H1 (cell line): ENCODE data around the gene EML5. TPM values are rescaled to one million over a fixed set of nuclear protein-coding genes. Genes with fewer than 3 reads are reported as not detected.

Experiments
- CTCF ChIA-PET: fragments of 300-600 bp; sonication (Branson Sonifier 250); formaldehyde crosslinking; loops from one replicate; lab custom pipeline; 2021; ENCODE audit not compliant: partially characterized antibody; lab: Charles Lee
- POLR2A ChIA-PET: fragments of 300-600 bp; sonication (Branson Sonifier 250); formaldehyde crosslinking; loops from one replicate; lab custom pipeline; 2021; ENCODE audit warnings: inconsistent platforms; ENCODE audit not compliant: partially characterized antibody; lab: Charles Lee
- DNase-seq, 2 experiments: peaks; one replicate each; pipeline versions ENCODE4 v3.0.0 to v3.0.0-alpha.2; 2010 to 2022; ENCODE audit warnings: low spot score in 2 of 2, low read depth in 1 of 2, mixed read lengths in 1 of 2
- FAIRE-seq: peaks from 2 replicates; lab custom pipeline; 2011; peaks lifted over from hg19 to GRCh38; lab: Jason Lieb, UNC
- H2AFZ ChIP-seq: 2 replicates; pipeline ENCODE4 v1.8.1; 2012; ENCODE audit warnings: low read length, inconsistent platforms
- H2AK5ac ChIP-seq: 2 replicates; pipeline ENCODE4 v1.6.1; 2013; ENCODE audit warnings: low read depth, low read length
- H2BK120ac ChIP-seq: replicated peaks from 2 replicates; pipeline ENCODE3; 2013; ENCODE audit warnings: low read depth, low read length, inconsistent platforms
- H2BK12ac ChIP-seq: 2 replicates; pipeline ENCODE4 v1.6.1; 2013; ENCODE audit warnings: low read depth, low read length
- H2BK15ac ChIP-seq: 2 replicates; pipeline ENCODE4 v1.6.1; 2013; ENCODE audit warnings: low read length
- H2BK20ac ChIP-seq: 2 replicates; pipeline ENCODE4 v1.6.1; 2013; ENCODE audit warnings: low read length
- H2BK5ac ChIP-seq: 2 replicates; pipeline ENCODE4 v1.6.1; 2013; ENCODE audit warnings: low read depth, low read length
- H3K14ac ChIP-seq: 2 replicates; pipeline ENCODE4 v1.6.1; 2013; ENCODE audit warnings: inconsistent platforms; ENCODE audit not compliant: insufficient read length
- H3K18ac ChIP-seq: 2 replicates; pipeline ENCODE4 v1.6.1; 2013; ENCODE audit warnings: low read length; ENCODE audit errors: extremely low read depth
- H3K23ac ChIP-seq: 2 replicates; pipeline ENCODE4 v1.6.1; 2013; ENCODE audit warnings: inconsistent platforms; ENCODE audit not compliant: insufficient read length
- H3K23me2 ChIP-seq: 2 replicates; pipeline ENCODE4 v1.6.1; 2013; ENCODE audit warnings: low read depth, low read length
- H3K27ac ChIP-seq: 2 replicates; pipeline ENCODE4 v1.6.1; 2011; ENCODE audit warnings: low read depth, low read length, inconsistent platforms
- H3K27me3 ChIP-seq, 4 experiments: replicated peaks in 1 of 4; 1 replicate in 1 of 4; 2 replicates in 3 of 4; pipeline versions ENCODE4 v1.6.1 to v1.8.1; 2011 to 2013; ENCODE audit warnings: low read length in 3 of 4, mild to moderate bottlenecking in 3 of 4, inconsistent platforms in 2 of 4, mixed read lengths in 2 of 4, moderate library complexity in 1 of 4; ENCODE audit not compliant: control insufficient read depth in 3 of 4, insufficient read depth in 3 of 4; ENCODE audit errors: extremely low read depth in 1 of 4
- H3K36me3 ChIP-seq, 4 experiments: 2 replicates each; pipeline versions ENCODE4 v1.6.1 to v1.8.1; 2011 to 2013; ENCODE audit warnings: mild to moderate bottlenecking in 4 of 4, low read length in 3 of 4, moderate library complexity in 2 of 4, control low read depth in 1 of 4, inconsistent platforms in 1 of 4; ENCODE audit not compliant: insufficient read depth in 4 of 4, control insufficient read depth in 2 of 4
- H3K4ac ChIP-seq: replicated peaks from 2 replicates; pipeline ENCODE3; 2013; ENCODE audit warnings: low read length, low read depth, mixed read lengths, inconsistent platforms; ENCODE audit not compliant: insufficient read length
- H3K4me1 ChIP-seq, 4 experiments: replicated peaks in 1 of 4; 1 replicate in 1 of 4; 2 replicates in 3 of 4; pipeline versions ENCODE4 v1.6.1 to v1.8.1; 2011 to 2013; ENCODE audit warnings: low read length in 3 of 4, inconsistent platforms in 2 of 4, mixed read lengths in 1 of 4; ENCODE audit not compliant: insufficient read depth in 4 of 4, control insufficient read depth in 3 of 4
- H3K4me2 ChIP-seq, 2 experiments: 2 replicates each; pipeline versions ENCODE4 v1.6.1 to v1.8.1; 2011 to 2013; ENCODE audit warnings: low read depth in 2 of 2, low read length in 2 of 2, control low read depth in 1 of 2, inconsistent platforms in 1 of 2, mild to moderate bottlenecking in 1 of 2; ENCODE audit not compliant: insufficient read depth in 1 of 2
- H3K4me3 ChIP-seq, 4 experiments: fragments of 200-600, 300-600 bp in 1 of 4; sonication (generic), shearing (Covaris generic), sonication (Bioruptor Twin) in 1 of 4; 2 replicates each; pipeline versions ENCODE4 v1.5.1 to v1.8.1; 2011 to 2016; ENCODE audit warnings: low read length in 4 of 4, low read depth in 3 of 4, control low read depth in 2 of 4, inconsistent platforms in 2 of 4, mild to moderate bottlenecking in 2 of 4, mixed read lengths in 1 of 4, moderate library complexity in 1 of 4; ENCODE audit not compliant: insufficient read depth in 2 of 4; ENCODE audit errors: extremely low read depth in 1 of 4
- H3K56ac ChIP-seq: replicated peaks from 2 replicates; pipeline ENCODE3; 2013; ENCODE audit warnings: low read depth, mild to moderate bottlenecking, mixed read lengths, low read length, inconsistent platforms; ENCODE audit not compliant: insufficient read length
- H3K79me1 ChIP-seq: 2 replicates; pipeline ENCODE4 v1.6.1; 2013; ENCODE audit warnings: low read depth, low read length, control low read depth
- H3K79me2 ChIP-seq, 2 experiments: 2 replicates each; pipeline versions ENCODE4 v1.6.1 to v1.8.1; 2012 to 2013; ENCODE audit warnings: low read length in 2 of 2, mild to moderate bottlenecking in 2 of 2, inconsistent platforms in 1 of 2; ENCODE audit not compliant: insufficient read depth in 2 of 2, control insufficient read depth in 1 of 2
- H3K9ac ChIP-seq, 4 experiments: replicated peaks in 1 of 4; 1 replicate in 1 of 4; 2 replicates in 3 of 4; pipeline versions ENCODE4 v1.6.1 to v1.8.1; 2011 to 2013; ENCODE audit warnings: low read depth in 3 of 4, low read length in 3 of 4, control low read depth in 2 of 4, mild to moderate bottlenecking in 2 of 4, moderate library complexity in 2 of 4, inconsistent platforms in 1 of 4; ENCODE audit errors: extremely low read depth in 1 of 4
- H3K9me3 ChIP-seq, 2 experiments: 2 replicates each; pipeline versions ENCODE4 v1.6.1 to v1.8.1; 2012 to 2013; ENCODE audit warnings: mild to moderate bottlenecking in 2 of 2, moderate library complexity in 2 of 2, control low read depth in 1 of 2, inconsistent platforms in 1 of 2, low read depth in 1 of 2, low read length in 1 of 2, mixed read lengths in 1 of 2; ENCODE audit not compliant: insufficient read depth in 2 of 2
- H4K20me1 ChIP-seq, 2 experiments: replicated peaks in 1 of 2; 2 replicates each; pipeline versions ENCODE3 to v1.8.1; 2011 to 2013; ENCODE audit warnings: inconsistent platforms in 2 of 2, low read length in 2 of 2, mild to moderate bottlenecking in 1 of 2; ENCODE audit not compliant: insufficient read depth in 2 of 2, control insufficient read depth in 1 of 2
- H4K5ac ChIP-seq: 2 replicates; pipeline ENCODE4 v1.6.1; 2013; ENCODE audit warnings: low read length, low read depth, mixed read lengths, inconsistent platforms; ENCODE audit not compliant: insufficient read length
- H4K8ac ChIP-seq: 2 replicates; pipeline ENCODE4 v1.8.0; 2013; ENCODE audit warnings: mild to moderate bottlenecking, moderate library complexity, low read length, inconsistent platforms; ENCODE audit not compliant: insufficient read depth; ENCODE audit errors: extremely low read depth
- H4K91ac ChIP-seq: replicated peaks from 2 replicates; pipeline ENCODE3; 2013; ENCODE audit warnings: low read length, mixed read lengths, inconsistent platforms; ENCODE audit not compliant: insufficient read length
- ASH2L ChIP-seq: fragments of 200-600, 300-600 bp; sonication (generic); IDR thresholded peaks from one replicate; pipeline ENCODE4 v1.7.1; 2017; ENCODE audit warnings: low read length
- BACH1 ChIP-seq: IDR thresholded peaks from 2 replicates; pipeline ENCODE4 v1.6.1; 2012; ENCODE audit warnings: low read length, improper control_type of control experiment
- GABPA ChIP-seq: IDR thresholded peaks from 2 replicates; pipeline ENCODE4 v1.6.1; 2011; ENCODE audit warnings: mild to moderate bottlenecking, low read length, moderate library complexity, borderline replicate concordance; ENCODE audit not compliant: insufficient read depth
- KDM1A ChIP-seq: fragments of 200-600, 300-600 bp; sonication (generic); IDR thresholded peaks from 2 replicates; pipeline ENCODE4 v1.7.1; 2016; ENCODE audit warnings: mild to moderate bottlenecking, low read length, borderline replicate concordance
- RBBP5 ChIP-seq: IDR thresholded peaks from 2 replicates; pipeline ENCODE4 v1.7.1; 2012; ENCODE audit warnings: low read depth, mild to moderate bottlenecking, inconsistent platforms, low read length, moderate library complexity, borderline replicate concordance
- RNF2 ChIP-seq: fragments of 200-900, 300-1000 bp; sonication (generic); IDR thresholded peaks from 2 replicates; pipeline ENCODE4 v1.7.1; 2016; ENCODE audit warnings: borderline replicate concordance, low read depth, mild to moderate bottlenecking, antibody characterized with exemption, low read length; ENCODE audit not compliant: poor library complexity, severe bottlenecking; ENCODE audit errors: missing control alignments
- SAP30 ChIP-seq: fragments of 300-600 bp; sonication (generic); IDR thresholded peaks from 2 replicates; pipeline ENCODE4 v1.7.1; 2012; ENCODE audit warnings: low read length, moderate library complexity, mild to moderate bottlenecking, inconsistent platforms; ENCODE audit not compliant: insufficient read depth, insufficient replicate concordance
- SP2 ChIP-seq: IDR thresholded peaks from 2 replicates; pipeline ENCODE4 v1.6.1; 2012; ENCODE audit warnings: mild to moderate bottlenecking, low read length, inconsistent platforms
- SUZ12 ChIP-seq: fragments of 200-600 bp; sonication (generic); IDR thresholded peaks from 2 replicates; pipeline ENCODE4 v1.6.1; 2012; ENCODE audit warnings: mild to moderate bottlenecking, inconsistent platforms, low read length, moderate library complexity, mixed read lengths
- TAF7 ChIP-seq: optimal IDR thresholded peaks from 2 replicates; pipeline ENCODE3; 2011; ENCODE audit warnings: low read depth, mild to moderate bottlenecking, inconsistent platforms, low read length, moderate library complexity, borderline replicate concordance
- TCF12 ChIP-seq: IDR thresholded peaks from 2 replicates; pipeline ENCODE4 v1.6.1; 2011; ENCODE audit warnings: low read depth, mild to moderate bottlenecking, low read length
- whole genome bisulfite sequencing, 2 experiments: shearing (Covaris generic) in 1 of 2; methylation state at CpG; one replicate each; pipeline versions ENCODE4 v1.1.6 to v1.1.7; 2013 to 2015; ENCODE audit warnings: low lambda C conversion rate in 2 of 2, mixed read lengths in 2 of 2, inconsistent platforms in 1 of 2, low coverage in 1 of 2, missing lambda C conversion rate in 1 of 2; ENCODE audit not compliant: insufficient replicate concordance in 2 of 2, insufficient coverage in 1 of 2, insufficient read length in 1 of 2; ENCODE audit errors: extremely low coverage in 1 of 2, missing lambda C conversion rate in 1 of 2; 5-methylcytosine and 5-hydroxymethylcytosine counted together
- polyA plus RNA-seq, 7 experiments: library from polyadenylated mRNA; depleted of rRNA in 3 of 7; stranded (reverse) in 5 of 7; unstranded in 2 of 7; fragments of >200 nt in 5 of 7; fragments of 200-250 nt in 2 of 7; gene quantifications; 1 replicate in 5 of 7; 2 replicates in 1 of 7; 4 replicates in 1 of 7; pipeline versions ENCODE4 v1.2.1 to v1.2.3, GENCODE V29; 2011 to 2013; ENCODE audit warnings: missing spikeins in 2 of 7, mixed read lengths in 2 of 7
- total RNA-seq: library from RNA; stranded (reverse); fragmentation: NEBNext Ultra II Directional; extraction: Animal tissue kit (Norgen Biotek cat#: 25700); gene quantifications from 2 replicates; pipeline ENCODE4 v1.2.1, GENCODE V29; 2021

Gene EML5
- total and polyA plus RNA-seq, 2 of the 8 experiments (the other 6 are each of a cell fraction or from before 2014, with no cell fraction given): 0.39 to 0.88 TPM

GRCh38 chr14:88840926-88841325, 48.2 kb upstream of the EML5 start:
- H2BK15ac ChIP-seq: no peak overlapping the region
- no peak overlapping the region for H2BK20ac ChIP-seq
- TF ChIP-seq RNF2 (no peak), GABPA (no peak), SP2 (no peak), RBBP5 (no peak), SUZ12 (no peak), KDM1A (no peak), TCF12 (no peak), BACH1 (no peak), SAP30 (no peak), ASH2L (no peak), TAF7 (no peak)
- H3K4me3 ChIP-seq: no peak overlapping the region
- no peak overlapping the region for H4K8ac ChIP-seq
- FAIRE-seq (no peak), DNase-seq (no peak)
- no peak overlapping the region for H3K4me2 ChIP-seq
- no peaks in the 10 kb centered on the region; the same call in 1 of the 2 replicates for H3K23me2 ChIP-seq
- H3K79me2 ChIP-seq: no peaks in the 10 kb centered on the region
- H3K14ac ChIP-seq: no peak overlapping the region
- no peak overlapping the region for H3K23ac ChIP-seq
- H3K9me3 ChIP-seq: no peaks in the 10 kb centered on the region
- H4K5ac ChIP-seq: no peak overlapping the region
- H4K91ac ChIP-seq: no peak overlapping the region
- ChIA-PET POLR2A (no interaction called here), CTCF (no interaction called here)
- H3K4ac ChIP-seq: no peak overlapping the region
- H3K56ac ChIP-seq: no peak overlapping the region
- H2BK5ac ChIP-seq: no peak overlapping the region
- no peak overlapping the region for H2AK5ac ChIP-seq
- H3K79me1 ChIP-seq: no peaks in the 10 kb centered on the region
- H3K9ac ChIP-seq: no peak overlapping the region
- no peak overlapping the region for H2AFZ ChIP-seq
- H2BK120ac ChIP-seq: no peak overlapping the region
- no peaks in the 10 kb centered on the region for H4K20me1 ChIP-seq
- no peaks in the 10 kb centered on the region for H3K4me1 ChIP-seq
- H3K27me3 ChIP-seq: no peaks in the 10 kb centered on the region
- no peak overlapping the region for H2BK12ac ChIP-seq
- no peaks in the 10 kb centered on the region for H3K36me3 ChIP-seq
- WGBS, 2 experiments: 82% methylated on average over 5 of the region's 5 CpGs; no CpG with 5 or more reads in 1 of the 2 experiments
- H3K27ac ChIP-seq: no peak overlapping the region
- no peak overlapping the region for H3K18ac ChIP-seq
